Measurements from ENCODE around the gene RACGAP1.

The RACGAP1 gene

GRCh38 chr12:50070314-50071060 lies 45.2 kb upstream of the RACGAP1 start:
- Histone ChIP-seq H3K4me3 (no peak overlapping the region), H3K27ac (no peak overlapping the region), H3K36me3 (no peaks in the 10 kb centered on the region), H3K4me1 (peaks cover 0 to 19% (median 6%) of the 10 kb centered on the region in 4 donors), H3K27me3 (no peaks in the 10 kb centered on the region), H3K9me3 (no peaks in the 10 kb centered on the region)
- TF ChIP-seq CTCF (IDR thresholded peaks at IDR 0.05): peak; percentile 85 to 86
- intact Hi-C loops (cut with DNase I; ENCODE audit: low total_unique reads): loop anchor here (1.0 to 5.0 kb wide), 2 partner anchors 31 to 247 kb away; no protein-coding TSS in a partner anchor
- DNase-seq: peak; percentile 69 to 85

- no peak overlapping the region for H3K27ac ChIP-seq
- TF ChIP-seq CTCF (IDR thresholded peaks at IDR 0.05): no peak
- H3K36me3 ChIP-seq: no peaks in the 10 kb centered on the region
- no peak overlapping the region for H3K4me3 ChIP-seq
- intact Hi-C loops (cut with DNase I; ENCODE audit: low total_unique reads): no loop called here
- peaks cover 0 to 13% (median 4%) of the 10 kb centered on the region in 4 donors for H3K4me1 ChIP-seq
- H3K9me3 ChIP-seq: no peaks in the 10 kb centered on the region
- DNase-seq: no peak
- no peaks in the 10 kb centered on the region for H3K27me3 ChIP-seq
Observed at GRCh38 chr12:50069539-50069938, 44.2 kb upstream of the RACGAP1 start.

DNA sequence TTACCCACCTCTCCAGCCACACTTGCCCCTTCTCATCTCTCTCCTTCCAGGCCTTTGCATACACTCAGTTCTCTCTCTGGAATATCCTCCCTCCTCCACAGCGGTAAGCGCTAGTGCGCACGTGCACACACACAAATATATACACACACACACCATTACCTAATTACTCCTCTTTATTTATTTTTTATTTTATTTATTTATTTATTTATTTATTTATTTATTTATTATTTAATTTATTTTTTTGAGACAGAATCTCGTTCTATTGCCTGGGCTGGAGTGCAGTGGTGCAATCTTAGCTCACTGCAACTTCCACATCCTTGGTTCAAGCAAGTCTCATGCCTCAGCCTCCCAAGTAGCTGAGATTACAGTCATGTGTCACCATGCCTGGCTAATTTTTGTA lies 43.8 kb upstream of the RACGAP1 start:
- no peak for TF ChIP-seq CTCF (IDR thresholded peaks at IDR 0.05)
- peaks cover 0 to 13% (median 4%) of the 10 kb centered on the region in 4 donors for H3K4me1 ChIP-seq
- no peaks in the 10 kb centered on the region for H3K9me3 ChIP-seq
- H3K4me3 ChIP-seq: no peak overlapping the region
- H3K27me3 ChIP-seq: no peaks in the 10 kb centered on the region
- no peak for DNase-seq
- intact Hi-C loops (cut with DNase I; ENCODE audit: low total_unique reads): no loop called here
- no peaks in the 10 kb centered on the region for H3K36me3 ChIP-seq
- no peak overlapping the region for H3K27ac ChIP-seq

DNA sequence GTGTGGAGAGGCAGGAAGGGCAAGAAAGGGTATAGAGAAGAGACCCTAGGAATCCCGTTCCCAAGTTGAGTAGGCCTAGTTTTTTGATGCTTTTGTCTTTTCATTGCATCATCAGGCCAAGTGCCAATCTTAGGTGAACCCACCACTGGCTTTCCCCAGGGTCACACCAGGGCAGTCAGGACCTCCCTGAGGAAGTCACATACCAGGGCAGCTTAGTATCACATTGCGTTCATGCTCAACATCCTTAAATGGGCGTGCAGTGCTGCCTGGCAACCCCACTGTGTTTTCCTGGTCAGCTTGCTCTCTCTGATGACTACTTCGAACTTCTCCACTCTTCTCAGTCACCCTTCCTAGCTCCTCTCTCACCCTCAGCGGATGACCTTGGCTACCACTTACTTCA lies 41.1 kb upstream of the RACGAP1 start:
- no peak for TF ChIP-seq CTCF (IDR thresholded peaks at IDR 0.05)
- Histone ChIP-seq H3K4me1 (peaks cover 0 to 13% (median 4%) of the 10 kb centered on the region in 4 donors), H3K27ac (peak overlapping the region; percentile 8 to 58), H3K9me3 (no peaks in the 10 kb centered on the region), H3K27me3 (no peaks in the 10 kb centered on the region), H3K4me3 (no peak overlapping the region), H3K36me3 (no peaks in the 10 kb centered on the region)
- peak in 1 of 2 donors; percentile 80 for DNase-seq
- intact Hi-C loops (cut with DNase I; ENCODE audit: low total_unique reads): no loop called here

DNA sequence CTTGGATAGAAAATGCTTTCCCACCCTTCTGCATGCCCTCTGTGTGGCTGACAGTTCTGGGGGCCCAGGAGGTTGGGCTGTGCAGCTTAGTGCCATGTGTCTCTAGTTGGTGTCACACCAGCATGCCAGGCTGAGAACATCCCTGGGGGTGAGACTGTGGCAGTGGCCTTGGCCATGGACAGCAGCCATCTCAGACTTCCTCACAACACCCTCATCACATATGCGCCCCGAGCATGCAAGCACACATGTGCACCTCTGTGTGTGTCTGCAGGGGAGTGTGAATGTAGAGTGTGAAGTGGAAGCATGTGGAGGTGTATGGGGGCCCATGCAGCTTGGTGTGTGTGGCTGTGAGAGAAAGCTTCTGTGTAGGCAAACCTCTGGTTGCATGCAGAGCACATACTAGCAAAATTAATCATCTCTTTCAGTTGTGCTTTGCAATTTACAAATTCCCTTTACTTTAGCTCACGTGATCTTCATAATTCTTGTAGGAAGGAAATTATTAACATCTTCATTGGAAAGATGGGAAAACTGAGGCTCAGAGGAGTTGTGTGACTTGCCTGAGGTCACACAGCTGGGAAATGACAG lies 40.5 kb upstream of the RACGAP1 start:
- intact Hi-C loops (cut with DNase I; ENCODE audit: low total_unique reads): no loop called here
- H3K27me3 ChIP-seq: no peaks in the 10 kb centered on the region
- no peak for DNase-seq
- H3K4me1 ChIP-seq: peaks cover 0 to 13% (median 4%) of the 10 kb centered on the region in 4 donors
- no peaks in the 10 kb centered on the region for H3K36me3 ChIP-seq
- no peaks in the 10 kb centered on the region for H3K9me3 ChIP-seq
- H3K4me3 ChIP-seq: no peak overlapping the region
- peak overlapping the region in 1 of 2 donors; percentile 8 for H3K27ac ChIP-seq
- no peak for TF ChIP-seq CTCF (IDR thresholded peaks at IDR 0.05)

Measured in tibial artery (tissue), 4 donors.